ENCODE data around the gene DCLK3. TPM values are rescaled to one million over a fixed set of nuclear protein-coding genes. Genes with fewer than 3 reads are reported as not detected.

The DCLK3 gene
- polyA plus RNA-seq, 3 donors from 2014 or later: not detected

DNA sequence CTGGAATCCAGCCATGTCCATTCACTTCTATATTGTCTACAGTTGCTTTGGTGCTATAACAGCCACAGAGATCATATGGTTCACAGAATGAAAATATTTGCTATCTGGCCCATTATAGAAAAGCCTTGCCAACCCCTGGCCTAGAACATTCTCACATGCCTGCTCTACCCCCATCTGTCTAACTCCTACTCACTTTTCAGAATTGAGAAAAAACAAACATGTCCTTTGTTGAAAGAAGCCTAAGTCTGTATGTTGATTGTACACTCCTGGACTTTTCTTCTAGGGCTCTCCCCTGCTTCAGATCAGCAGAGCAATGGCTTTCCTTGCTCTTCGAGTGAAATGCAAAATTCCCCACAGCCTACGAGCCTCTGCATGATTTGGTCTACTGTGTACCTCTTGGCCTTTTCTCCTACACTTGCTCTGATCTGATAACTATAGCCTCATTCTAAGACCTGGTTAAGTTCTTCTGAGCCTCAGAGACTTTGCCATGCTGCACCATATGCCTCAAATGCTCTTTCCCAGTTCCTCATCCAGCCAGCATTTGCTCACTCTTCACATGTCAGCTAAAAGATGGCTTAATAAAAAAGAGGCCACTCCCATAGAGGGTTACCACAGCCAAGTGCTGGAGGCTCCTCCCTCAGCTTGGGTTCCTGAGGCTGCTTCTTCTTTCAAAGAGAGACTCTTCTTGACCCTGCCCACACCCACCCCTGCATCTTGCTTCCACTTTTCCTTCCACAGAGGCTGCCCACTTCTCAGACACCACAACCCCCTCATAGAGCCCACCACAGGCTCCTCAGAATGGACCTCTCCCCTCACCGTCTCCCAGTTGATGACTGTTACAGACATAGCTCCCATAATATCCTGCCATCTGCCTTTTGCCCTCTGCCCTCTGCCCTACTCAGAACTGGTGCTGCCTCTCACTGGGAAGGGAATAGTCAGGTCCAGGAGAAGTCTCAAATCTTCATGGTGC is 22.9 kb upstream of the DCLK3 start:
- H3K36me3 Mint-ChIP-seq: no peaks in the 10 kb centered on the region

DNA sequence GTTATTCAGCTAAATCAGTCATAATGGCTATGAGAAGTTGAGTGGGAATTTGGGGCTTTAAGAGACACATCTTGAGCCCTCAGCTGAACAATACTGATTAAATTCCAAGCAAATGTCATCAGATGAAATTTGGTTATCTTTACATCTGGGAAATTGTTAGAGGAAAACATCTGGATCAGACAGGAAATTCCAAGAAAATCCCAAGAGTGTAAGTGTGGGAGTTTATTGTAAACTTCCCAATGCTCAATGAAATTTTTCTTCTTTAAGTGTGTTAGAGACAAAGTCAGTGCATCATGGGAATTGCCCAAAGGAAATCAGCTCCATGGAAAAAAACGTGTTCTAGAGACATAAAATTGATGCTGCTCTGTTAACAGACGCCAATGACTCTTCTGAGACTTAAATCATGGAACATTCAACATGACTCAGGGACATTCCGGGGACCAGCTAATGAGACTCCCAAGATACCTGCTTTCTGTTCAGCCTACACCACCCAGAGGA is 19.8 kb upstream of the DCLK3 start:
- peaks cover 0 to 4% (median 3%) of the 10 kb centered on the region in 3 donors for H3K27me3 Mint-ChIP-seq (ENCODE audit: low read depth in 3 of 3)
- H3K4me1 Mint-ChIP-seq: no peaks in the 10 kb centered on the region
- DNase-seq: no peak
- no peaks in the 10 kb centered on the region for H3K36me3 Mint-ChIP-seq
- H3K4me3 Mint-ChIP-seq: no peak overlapping the region
- no peak overlapping the region for H3K27ac Mint-ChIP-seq
- peaks cover 0 to 2% (median 0%) of the 10 kb centered on the region in 6 donors for H3K9me3 Mint-ChIP-seq

More for the DNA sequence above, 22.9 kb upstream of the DCLK3 start:
- Mint-ChIP-seq H3K27me3 (ENCODE audit: low read depth in 3 of 3) (peaks cover 0 to 2% (median 2%) of the 10 kb centered on the region in 3 donors), H3K27ac (no peak overlapping the region), H3K9me3 (no peaks in the 10 kb centered on the region), H3K4me1 (no peaks in the 10 kb centered on the region), H3K4me3 (no peak overlapping the region)
- no peak for DNase-seq

DNA sequence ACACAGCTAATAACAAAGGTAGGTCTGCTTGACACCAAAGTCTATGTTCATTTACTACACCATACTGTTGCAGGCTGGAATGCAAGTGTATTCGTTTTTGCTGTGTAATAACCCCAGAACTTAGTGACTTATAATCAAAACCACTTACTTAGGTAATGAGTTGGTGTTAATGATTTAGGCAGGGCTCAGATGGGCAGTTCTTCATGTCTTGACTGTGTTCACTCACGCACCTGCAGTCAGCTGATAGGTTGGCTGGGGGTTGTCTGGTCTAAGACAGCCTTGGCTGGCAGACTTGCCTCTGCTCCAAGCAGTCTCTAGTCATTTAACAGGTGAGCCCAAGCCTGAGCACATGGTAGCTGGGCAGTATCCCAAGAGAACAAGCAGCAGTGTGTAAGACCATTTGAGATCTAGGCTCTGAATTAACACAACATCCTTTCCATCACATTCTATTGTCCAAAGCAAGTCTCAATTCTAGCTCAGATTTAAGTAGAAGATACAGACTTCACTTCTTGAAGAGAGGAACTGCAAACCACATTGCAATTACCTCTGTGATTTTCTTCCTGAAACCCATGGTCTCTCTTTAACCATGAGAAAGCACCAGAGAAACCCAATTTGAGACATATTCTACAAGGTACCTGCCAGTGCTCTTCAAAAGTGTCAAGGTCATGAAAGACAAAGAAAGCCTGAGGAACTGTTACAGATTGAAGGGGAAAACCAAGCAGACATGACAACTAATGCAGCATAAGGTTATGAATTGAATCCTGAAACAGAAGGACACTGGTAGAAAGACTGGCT is 13.3 kb upstream of the DCLK3 start:
- Mint-ChIP-seq H3K27me3 (ENCODE audit: low read depth in 3 of 3) (peaks cover 3 to 6% (median 4%) of the 10 kb centered on the region in 3 donors), H3K36me3 (no peaks in the 10 kb centered on the region), H3K9me3 (peaks cover 0 to 2% (median 0%) of the 10 kb centered on the region in 6 donors), H3K27ac (no peak overlapping the region), H3K4me1 (no peaks in the 10 kb centered on the region), H3K4me3 (no peak overlapping the region)
- DNase-seq: no peak

DNA sequence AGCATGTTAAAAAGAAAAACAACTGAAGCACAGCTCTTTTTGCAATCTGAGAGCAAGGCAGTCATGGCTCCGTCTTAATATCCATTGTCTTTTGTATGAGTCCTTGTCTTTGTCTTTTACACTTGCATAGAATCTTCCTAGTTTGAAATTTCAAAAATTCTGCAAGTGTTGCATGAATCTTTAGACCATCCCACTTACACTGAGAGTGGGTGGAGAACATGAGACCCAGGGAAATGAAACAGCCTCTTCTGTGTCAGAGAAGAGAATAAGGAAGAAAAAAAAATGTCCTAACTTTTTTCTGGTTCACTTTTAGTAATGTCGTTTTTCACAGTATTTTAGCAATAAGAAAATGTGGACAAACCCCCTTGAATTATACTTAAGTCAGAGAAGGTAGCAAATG is 12.1 kb upstream of the DCLK3 start:
- Mint-ChIP-seq H3K4me3 (no peak overlapping the region), H3K4me1 (no peaks in the 10 kb centered on the region), H3K27ac (no peak overlapping the region), H3K9me3 (peaks cover 0 to 2% (median 0%) of the 10 kb centered on the region in 6 donors), H3K27me3 (ENCODE audit: low read depth in 3 of 3) (peaks cover 3 to 6% (median 4%) of the 10 kb centered on the region in 3 donors), H3K36me3 (no peaks in the 10 kb centered on the region)
- no peak for DNase-seq

GRCh38 chr3:36774052-36774451 is 9.7 kb upstream of the DCLK3 start:
- no peak overlapping the region for H3K27ac Mint-ChIP-seq
- no peak overlapping the region for H3K4me3 Mint-ChIP-seq
- no peaks in the 10 kb centered on the region for H3K4me1 Mint-ChIP-seq
- peaks cover 3 to 4% (median 4%) of the 10 kb centered on the region in 3 donors for H3K27me3 Mint-ChIP-seq (ENCODE audit: low read depth in 3 of 3)
- no peaks in the 10 kb centered on the region for H3K36me3 Mint-ChIP-seq
- DNase-seq: no peak
- H3K9me3 Mint-ChIP-seq: no peaks in the 10 kb centered on the region

GRCh38 chr3:36771931-36772330 is 7.6 kb upstream of the DCLK3 start:
- Mint-ChIP-seq H3K4me1 (no peaks in the 10 kb centered on the region), H3K27me3 (ENCODE audit: low read depth in 3 of 3) (peaks cover 2 to 12% (median 9%) of the 10 kb centered on the region in 3 donors), H3K36me3 (no peaks in the 10 kb centered on the region), H3K9me3 (no peaks in the 10 kb centered on the region), H3K4me3 (no peak overlapping the region), H3K27ac (no peak overlapping the region)
- DNase-seq: no peak

DNA sequence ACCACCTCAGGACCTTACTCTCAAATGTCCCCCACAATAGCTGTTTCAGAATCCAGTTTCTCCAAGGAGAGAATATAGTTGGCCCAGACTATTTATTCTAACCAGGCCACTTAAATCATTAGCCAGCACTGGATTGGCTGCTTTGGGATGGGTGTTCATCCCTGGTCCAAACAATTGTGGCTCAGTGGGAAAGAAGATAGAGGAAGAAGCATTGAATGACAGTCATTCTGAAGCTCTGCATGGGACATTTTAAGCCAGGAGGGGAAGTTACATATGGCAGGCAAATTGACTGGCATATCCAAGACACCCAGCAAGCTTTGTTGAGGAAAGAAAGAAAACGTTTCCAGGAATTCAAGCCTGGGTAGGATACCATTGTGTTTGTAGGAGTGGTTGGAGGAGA is 5.6 kb upstream of the DCLK3 start:
- no peak overlapping the region for H3K27ac Mint-ChIP-seq
- peaks cover 0 to 2% of the 10 kb centered on the region in 2 donors for H3K4me1 Mint-ChIP-seq
- H3K36me3 Mint-ChIP-seq: peaks cover 0 to 3% (median 0%) of the 10 kb centered on the region in 3 donors
- peaks cover 3 to 20% (median 18%) of the 10 kb centered on the region in 3 donors for H3K27me3 Mint-ChIP-seq (ENCODE audit: low read depth in 3 of 3)
- no peaks in the 10 kb centered on the region for H3K9me3 Mint-ChIP-seq
- DNase-seq: no peak
- H3K4me3 Mint-ChIP-seq: no peak overlapping the region

- Mint-ChIP-seq H3K36me3 (peaks cover 0 to 6% (median 0%) of the 10 kb centered on the region in 3 donors), H3K4me3 (peak overlapping the region in 2 of 5 donors; percentile 64 to 73), H3K9me3 (no peaks in the 10 kb centered on the region), H3K27ac (no peak overlapping the region), H3K27me3 (ENCODE audit: low read depth in 3 of 3) (peaks cover 9 to 37% (median 13%) of the 10 kb centered on the region in 3 donors), H3K4me1 (peaks cover 0 to 10% of the 10 kb centered on the region in 2 donors)
- DNase-seq: no peak
Observed at GRCh38 chr3:36765104-36765503, 751 bp upstream of the DCLK3 start.

DNA sequence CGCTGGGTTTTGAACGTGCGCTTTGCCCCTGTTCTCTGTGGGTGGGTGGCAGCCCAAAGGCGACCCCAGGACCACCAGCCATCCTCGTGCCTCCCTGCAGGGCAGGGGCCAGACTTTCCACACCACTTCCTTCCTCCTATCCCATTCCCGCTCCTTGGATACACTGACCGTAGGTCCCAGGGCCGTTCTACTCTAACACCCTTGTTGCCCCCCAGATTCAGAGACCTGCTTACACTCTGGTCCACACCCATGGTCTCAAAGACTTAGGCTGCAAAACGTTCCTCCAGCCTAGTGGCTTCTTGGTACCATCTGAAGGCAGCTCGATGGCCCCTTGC is 318 bp upstream of the DCLK3 start:
- Mint-ChIP-seq H3K4me3 (peak overlapping the region in 4 of 5 donors; percentile 44 to 73 (median 60)), H3K27ac (no peak overlapping the region), H3K27me3 (ENCODE audit: low read depth in 3 of 3) (peaks cover 8 to 37% (median 13%) of the 10 kb centered on the region in 3 donors), H3K36me3 (peaks cover 0 to 6% (median 0%) of the 10 kb centered on the region in 3 donors), H3K9me3 (no peaks in the 10 kb centered on the region), H3K4me1 (peaks cover 0 to 10% of the 10 kb centered on the region in 2 donors)
- no peak for DNase-seq

DNA sequence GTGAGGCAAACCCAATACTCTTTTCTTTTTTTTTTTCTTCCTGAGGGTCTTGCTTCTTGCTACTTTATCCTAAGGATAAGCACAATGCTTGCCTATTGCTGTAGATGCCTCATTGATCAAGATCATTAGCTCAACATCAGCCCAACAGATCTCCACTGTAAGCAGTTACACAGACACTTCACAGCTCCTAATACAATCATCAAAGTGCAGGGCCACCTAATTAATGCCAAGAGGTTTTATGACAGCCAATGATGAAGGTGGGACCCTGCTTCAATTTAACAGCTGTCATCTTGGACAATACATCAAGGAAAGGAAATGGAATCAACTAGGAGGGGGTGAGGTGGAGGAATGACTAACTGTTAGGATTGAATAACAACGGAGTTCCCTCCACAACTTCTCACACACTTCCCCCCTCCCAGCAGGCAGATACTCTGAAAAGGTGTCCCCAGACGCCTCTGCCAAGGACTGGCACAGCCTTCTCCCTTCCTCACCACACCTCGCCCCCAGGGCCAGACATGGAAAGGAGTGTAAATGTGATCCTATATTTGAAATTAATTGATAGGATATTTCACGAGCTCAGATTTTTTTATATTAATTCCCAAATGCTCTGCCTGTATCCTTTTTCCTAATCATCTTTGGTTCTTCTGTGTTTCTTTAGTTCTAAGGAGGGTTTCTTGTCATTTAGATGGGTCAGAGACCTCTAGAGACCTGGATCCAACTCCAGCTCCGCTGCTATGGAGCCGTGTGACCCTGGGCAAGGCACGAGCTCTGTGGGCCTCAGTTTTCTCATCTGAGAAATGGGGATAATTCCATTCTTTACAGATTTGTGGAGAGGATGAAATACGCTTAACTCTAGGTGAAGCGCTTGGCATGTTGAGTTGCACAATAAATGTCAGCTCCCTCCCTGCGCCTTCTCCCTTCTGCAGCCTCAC is 1.2 kb downstream of the DCLK3 start:
- H3K4me3 Mint-ChIP-seq: peak overlapping the region in 2 of 5 donors; percentile 31
- peaks cover 0 to 10% of the 10 kb centered on the region in 2 donors for H3K4me1 Mint-ChIP-seq
- peaks cover 8 to 37% (median 10%) of the 10 kb centered on the region in 3 donors for H3K27me3 Mint-ChIP-seq (ENCODE audit: low read depth in 3 of 3)
- H3K9me3 Mint-ChIP-seq: no peaks in the 10 kb centered on the region
- H3K27ac Mint-ChIP-seq: no peak overlapping the region
- DNase-seq: no peak
- H3K36me3 Mint-ChIP-seq: peaks cover 0 to 6% (median 0%) of the 10 kb centered on the region in 3 donors

- no peak for DNase-seq
- Mint-ChIP-seq H3K4me3 (no peak overlapping the region), H3K9me3 (no peaks in the 10 kb centered on the region), H3K4me1 (peaks cover 0 to 10% of the 10 kb centered on the region in 2 donors), H3K36me3 (peaks cover 0 to 6% (median 0%) of the 10 kb centered on the region in 3 donors), H3K27me3 (ENCODE audit: low read depth in 3 of 3) (peaks cover 8 to 31% (median 8%) of the 10 kb centered on the region in 3 donors), H3K27ac (no peak overlapping the region)
Observed at GRCh38 chr3:36761779-36762178, 2.6 kb downstream of the DCLK3 start.

- H3K9me3 Mint-ChIP-seq: no peaks in the 10 kb centered on the region
- no peaks in the 10 kb centered on the region for H3K36me3 Mint-ChIP-seq
- no peaks in the 10 kb centered on the region for H3K4me1 Mint-ChIP-seq
- DNase-seq: no peak
- peaks cover 4 to 8% (median 6%) of the 10 kb centered on the region in 3 donors for H3K27me3 Mint-ChIP-seq (ENCODE audit: low read depth in 3 of 3)
- no peak overlapping the region for H3K27ac Mint-ChIP-seq
- no peak overlapping the region for H3K4me3 Mint-ChIP-seq
Observed at GRCh38 chr3:36756269-36756668, 8.1 kb downstream of the DCLK3 start.

- no peaks in the 10 kb centered on the region for H3K36me3 Mint-ChIP-seq
- H3K27ac Mint-ChIP-seq: no peak overlapping the region
- H3K4me1 Mint-ChIP-seq: no peaks in the 10 kb centered on the region
- no peak overlapping the region for H3K4me3 Mint-ChIP-seq
- peaks cover 0 to 8% (median 3%) of the 10 kb centered on the region in 6 donors for H3K9me3 Mint-ChIP-seq
- H3K27me3 Mint-ChIP-seq (ENCODE audit: low read depth in 3 of 3): peaks cover 0 to 8% (median 6%) of the 10 kb centered on the region in 3 donors
- no peak for DNase-seq
Observed at GRCh38 chr3:36751326-36751725, 13.0 kb downstream of the DCLK3 start.
